CD14-positive monocyte (primary cell): ENCODE measurements around the gene HLA-G. TPM values are rescaled to one million over a fixed set of nuclear protein-coding genes. Genes with fewer than 3 reads are reported as not detected.

Source experiments
- DNase-seq, 3 donors: peaks; one replicate each; pipeline ENCODE4 v3.0.0-alpha.2; 2011 to 2022
- H2AFZ ChIP-seq: 2 replicates; pipeline ENCODE4 v1.6.0; 2012; ENCODE audit warnings: mild to moderate bottlenecking, low read depth, low read length, inconsistent platforms; ENCODE audit not compliant: insufficient read depth, poor library complexity, severe bottlenecking
- H3K27ac ChIP-seq, 2 donors: 1 replicate in 1 of 2; 2 replicates in 1 of 2; pipeline ENCODE4 v1.5.1; 2012 to 2013; ENCODE audit warnings: low read length in 2 of 2, control low read depth in 1 of 2, inconsistent platforms in 1 of 2, low read depth in 1 of 2, mild to moderate bottlenecking in 1 of 2
- H3K27me3 ChIP-seq, 2 donors: one replicate each; pipeline versions ENCODE4 v1.6.0 to v1.6.1; 2011 to 2013; ENCODE audit warnings: low read length in 2 of 2; ENCODE audit not compliant: control insufficient read depth in 2 of 2, insufficient read depth in 2 of 2
- H3K36me3 ChIP-seq, 2 donors: replicated peaks in 1 of 2; 1 replicate in 1 of 2; 2 replicates in 1 of 2; pipeline versions ENCODE4 v1.5.1 to v1.6.1; 2012 to 2013; ENCODE audit warnings: low read length in 2 of 2, control low read depth in 1 of 2, inconsistent platforms in 1 of 2, mild to moderate bottlenecking in 1 of 2; ENCODE audit not compliant: insufficient read depth in 2 of 2, control insufficient read depth in 1 of 2
- H3K4me1 ChIP-seq, 2 donors: 1 replicate in 1 of 2; 2 replicates in 1 of 2; pipeline versions ENCODE4 v1.5.1 to v1.6.1; 2012 to 2013; ENCODE audit warnings: low read length in 2 of 2, control low read depth in 1 of 2, inconsistent platforms in 1 of 2, mild to moderate bottlenecking in 1 of 2, moderate library complexity in 1 of 2; ENCODE audit not compliant: insufficient read depth in 2 of 2, control insufficient read depth in 1 of 2
- H3K4me2 ChIP-seq: replicated peaks from 2 replicates; pipeline ENCODE3; 2012; ENCODE audit warnings: low read length, moderate library complexity, mild to moderate bottlenecking; ENCODE audit not compliant: poor library complexity, severe bottlenecking; ENCODE audit errors: extremely low read depth
- H3K4me3 ChIP-seq, 3 experiments: fragments of 200-600 bp in 1 of 3; sonication (generic) in 1 of 3; replicated peaks in 1 of 3; 1 replicate in 2 of 3; 2 replicates in 1 of 3; pipeline ENCODE4 v1.5.1; 2011 to 2013; ENCODE audit warnings: low read length in 3 of 3, mild to moderate bottlenecking in 3 of 3, control low read depth in 2 of 3, low read depth in 2 of 3, inconsistent platforms in 1 of 3, moderate library complexity in 1 of 3
- H3K79me2 ChIP-seq: 2 replicates; pipeline ENCODE4 v1.6.0; 2012; ENCODE audit warnings: mild to moderate bottlenecking, control low read depth, inconsistent platforms, low read length, moderate library complexity; ENCODE audit not compliant: insufficient read depth
- H3K9ac ChIP-seq: 2 replicates; pipeline ENCODE4 v1.6.0; 2017; ENCODE audit warnings: low read length, mild to moderate bottlenecking; ENCODE audit not compliant: insufficient read depth, poor library complexity, severe bottlenecking
- H3K9me3 ChIP-seq, 2 donors: replicated peaks in 1 of 2; 1 replicate in 1 of 2; 2 replicates in 1 of 2; pipeline versions ENCODE4 v1.5.1 to v1.6.1; 2012 to 2013; ENCODE audit warnings: low read length in 2 of 2, control low read depth in 1 of 2; ENCODE audit not compliant: control insufficient read depth in 1 of 2, insufficient read depth in 1 of 2
- H4K20me1 ChIP-seq: 2 replicates; pipeline ENCODE4 v1.6.0; 2012; ENCODE audit warnings: mild to moderate bottlenecking, low read length, control low read depth, moderate library complexity; ENCODE audit not compliant: insufficient read depth
- H3K27ac Mint-ChIP-seq, 7 donors: one replicate each; pipeline ENCODE4 v1.8.0; 2020; ENCODE audit warnings: mild to moderate bottlenecking in 7 of 7, mixed read lengths in 7 of 7, moderate library complexity in 6 of 7, inconsistent platforms in 2 of 7
- H3K27me3 Mint-ChIP-seq, 3 donors: one replicate each; pipeline ENCODE4 v1.8.0; 2021 to 2022; ENCODE audit warnings: low read depth in 3 of 3, mild to moderate bottlenecking in 3 of 3, mixed read lengths in 3 of 3, moderate library complexity in 3 of 3, inconsistent platforms in 1 of 3
- H3K36me3 Mint-ChIP-seq, 2 donors: one replicate each; pipeline ENCODE4 v1.8.0; 2020; ENCODE audit warnings: mixed read lengths in 2 of 2, inconsistent platforms in 1 of 2, mild to moderate bottlenecking in 1 of 2
- H3K4me1 Mint-ChIP-seq: one replicate; pipeline ENCODE4 v1.8.0; 2020; ENCODE audit warnings: mild to moderate bottlenecking, mixed read lengths
- H3K4me3 Mint-ChIP-seq, 2 donors: one replicate each; pipeline ENCODE4 v1.8.0; 2020; ENCODE audit warnings: mild to moderate bottlenecking in 2 of 2, mixed read lengths in 2 of 2, moderate library complexity in 1 of 2
- H3K9me3 Mint-ChIP-seq, 7 donors: one replicate each; pipeline ENCODE4 v1.8.0; 2020 to 2022; ENCODE audit warnings: mixed read lengths in 7 of 7, mild to moderate bottlenecking in 6 of 7, moderate library complexity in 6 of 7, inconsistent platforms in 2 of 7
- CTCF ChIP-seq: fragments of 200-600 bp; IDR thresholded peaks from one replicate; pipeline ENCODE4 v1.8.0; 2022; ENCODE audit warnings: antibody characterized with exemption, mild to moderate bottlenecking
- WGBS: methylation state at CpG from one replicate; pipeline ENCODE4 v1.1.5; 2013; ENCODE audit warnings: missing lambda C conversion rate; ENCODE audit not compliant: insufficient coverage; 5-methylcytosine and 5-hydroxymethylcytosine counted together
- intact Hi-C, 2 donors: fragments of 100-400 bp; cut with micrococcal nuclease; formaldehyde crosslinking; loops; one replicate each; pipeline versions ENCODE4 v1.15.0 to v1.15.1; 2023
- polyA plus RNA-seq, 3 donors: library from polyadenylated mRNA; depleted of rRNA in 1 of 3; unstranded in 2 of 3; stranded (reverse) in 1 of 3; fragments of 300-500 nt in 2 of 3; fragments of >200 nt in 1 of 3; fragmentation: Illumina TruSeq in 2 of 3; gene quantifications; 1 replicate in 2 of 3; 2 replicates in 1 of 3; pipeline ENCODE4 v1.2.3, GENCODE V29; 2012 to 2021

The HLA-G gene
- polyA plus RNA-seq, 3 donors, result 0.12 to 2.3 (median 0.89) TPM

GRCh38 chr6:29834564-29835436 is 7.2 kb downstream of the HLA-G start:
- peaks cover 33 to 66% of the 10 kb centered on the region in 2 donors for H3K27me3 ChIP-seq
- H3K9me3 Mint-ChIP-seq, result peaks cover 0 to 2% (median 0%) of the 10 kb centered on the region in 7 donors
- H2AFZ ChIP-seq, result no peak overlapping the region
- H3K4me3 ChIP-seq, result no peak overlapping the region
- H4K20me1 ChIP-seq, result no peaks in the 10 kb centered on the region
- no peak overlapping the region for H3K27ac Mint-ChIP-seq
- H3K27ac ChIP-seq, result no peak overlapping the region
- TF ChIP-seq CTCF, result peak; percentile 88
- intact Hi-C loops, result loop anchor here (2.0 to 10.0 kb wide), 4 partner anchors 96 to 130 kb away; no protein-coding TSS in a partner anchor
- H3K9ac ChIP-seq, result no peak overlapping the region
- peak overlapping the region; percentile 32 to 40 for H3K4me3 Mint-ChIP-seq
- H3K79me2 ChIP-seq, result no peaks in the 10 kb centered on the region
- peak in 2 of 3 donors; percentile 9 to 20 for DNase-seq
- peaks cover 55 to 81% (median 58%) of the 10 kb centered on the region in 3 donors for H3K27me3 Mint-ChIP-seq
- no peaks in the 10 kb centered on the region for H3K4me1 ChIP-seq
- H3K36me3 Mint-ChIP-seq, result no peaks in the 10 kb centered on the region
- WGBS, result 39% methylated on average over 7 of the region's 16 CpGs
- H3K36me3 ChIP-seq, result no peaks in the 10 kb centered on the region
- H3K4me2 ChIP-seq, result no peak overlapping the region
- H3K4me1 Mint-ChIP-seq, result peaks cover 3% of the 10 kb centered on the region
- no peaks in the 10 kb centered on the region for H3K9me3 ChIP-seq

GRCh38 chr6:29839917-29840316 is 12.3 kb downstream of the HLA-G start:
- Histone ChIP-seq H2AFZ (no peak overlapping the region), H3K4me1 (no peaks in the 10 kb centered on the region), H4K20me1 (no peaks in the 10 kb centered on the region), H3K4me2 (no peak overlapping the region), H3K9me3 (peaks cover 0 to 8% of the 10 kb centered on the region in 2 donors), H3K27ac (no peak overlapping the region), H3K27me3 (peaks cover 58 to 67% of the 10 kb centered on the region in 2 donors), H3K9ac (no peak overlapping the region), H3K36me3 (no peaks in the 10 kb centered on the region), H3K79me2 (no peaks in the 10 kb centered on the region), H3K4me3 (no peak overlapping the region)
- intact Hi-C loops, result loop anchor here in 1 of 2 donors (10.0 kb wide), 1 partner anchor 105 kb away; no protein-coding TSS in a partner anchor
- DNase-seq, result no peak
- no peak for TF ChIP-seq CTCF
- H3K36me3 Mint-ChIP-seq, result no peaks in the 10 kb centered on the region
- H3K9me3 Mint-ChIP-seq, result peaks cover 0 to 8% (median 2%) of the 10 kb centered on the region in 7 donors
- H3K4me1 Mint-ChIP-seq, result peaks cover 3% of the 10 kb centered on the region
- no peak overlapping the region for H3K27ac Mint-ChIP-seq
- peaks cover 42 to 77% (median 45%) of the 10 kb centered on the region in 3 donors for H3K27me3 Mint-ChIP-seq
- WGBS, result no CpG with 5 or more reads among the region's 1 CpG
- H3K4me3 Mint-ChIP-seq, result no peak overlapping the region
